Panc1 (cell line): ENCODE data around the gene RGS3. TPM values are rescaled to one million over a fixed set of nuclear protein-coding genes. Genes with fewer than 3 reads are reported as not detected.

Source experiments
- ATAC-seq: fragments of 200-7000 bp; cut with Tn5 transposase; 2 replicates; pipeline ENCODE4 v1.9.1; 2020; ENCODE audit warnings: mild to moderate bottlenecking, moderate library complexity
- BruUV-seq: library from RNA; stranded (reverse); fragments of 400-500 nt; replicated peaks from 2 replicates; lab custom pipeline; 2021; lab: Mats Ljungman, UMichigan
- CTCF ChIA-PET: fragments of 300-600 bp; sonication (Branson Sonifier 250); formaldehyde crosslinking; loops from one replicate; lab custom pipeline; 2022; ENCODE audit warnings: antibody characterized with exemption; lab: Charles Lee
- POLR2A ChIA-PET: fragments of 300-600 bp; sonication (Branson Sonifier 250); formaldehyde crosslinking; loops from one replicate; lab custom pipeline; 2022; ENCODE audit warnings: antibody characterized with exemption; lab: Charles Lee
- DNase-seq: peaks from one replicate; pipeline ENCODE4 v3.0.0-alpha.2; 2010; ENCODE audit warnings: low read depth, low spot score
- H3K27ac ChIP-seq: 2 replicates; pipeline ENCODE4 v1.5.1; 2011; ENCODE audit warnings: mild to moderate bottlenecking, low read length, inconsistent platforms
- H3K27me3 ChIP-seq: fragments of 200-500 bp; sonication (Bioruptor generic); 2 replicates; pipeline ENCODE4 v1.6.0; 2014; ENCODE audit warnings: low read length, inconsistent platforms; ENCODE audit not compliant: control insufficient read depth, insufficient read depth
- H3K36me3 ChIP-seq: fragments of 200-500 bp; sonication (Bioruptor generic); 2 replicates; pipeline ENCODE4 v1.5.1; 2014; ENCODE audit warnings: inconsistent platforms, mild to moderate bottlenecking, low read length, moderate library complexity; ENCODE audit not compliant: control insufficient read depth, insufficient read depth
- H3K4me1 ChIP-seq: 2 replicates; pipeline ENCODE4 v1.5.1; 2011; ENCODE audit warnings: inconsistent platforms, mild to moderate bottlenecking, low read length, moderate library complexity; ENCODE audit not compliant: control insufficient read depth, insufficient read depth
- H3K4me3 ChIP-seq, 2 experiments: 2 replicates each; pipeline ENCODE4 v1.5.1; 2011 to 2012; ENCODE audit warnings: low read depth in 2 of 2, low read length in 2 of 2, mild to moderate bottlenecking in 2 of 2, inconsistent platforms in 1 of 2, moderate library complexity in 1 of 2
- H3K9me3 ChIP-seq: fragments of 200-500 bp; sonication (Bioruptor generic); 2 replicates; pipeline ENCODE4 v1.5.1; 2014; ENCODE audit warnings: low read depth, mild to moderate bottlenecking, inconsistent platforms, low read length, moderate library complexity; ENCODE audit not compliant: control insufficient read depth, insufficient read depth
- CTCF ChIP-seq: fragments of 450-650 bp; IDR thresholded peaks from 2 replicates; pipeline ENCODE4 v1.5.1; 2017; ENCODE audit warnings: mild to moderate bottlenecking
- POLR2AphosphoS5 ChIP-seq: IDR thresholded peaks from 2 replicates; pipeline ENCODE4 v1.6.1; 2012; ENCODE audit warnings: mild to moderate bottlenecking, low read depth, low read length, moderate library complexity
- REST ChIP-seq, 2 experiments: IDR thresholded peaks; 2 replicates each; pipeline ENCODE4 v1.6.1; 2011 to 2012; ENCODE audit warnings: low read depth in 2 of 2, control low read depth in 1 of 2, low read length in 1 of 2, mild to moderate bottlenecking in 1 of 2, moderate library complexity in 1 of 2; ENCODE audit not compliant: insufficient read depth in 1 of 2
- SIN3A ChIP-seq: IDR thresholded peaks from 2 replicates; pipeline ENCODE4 v1.6.1; 2012; ENCODE audit warnings: low read depth, mild to moderate bottlenecking, low read length, moderate library complexity, borderline replicate concordance; ENCODE audit not compliant: insufficient read depth
- TCF7L2 ChIP-seq: IDR thresholded peaks from 2 replicates; pipeline ENCODE4 v1.6.1; 2011; ENCODE audit warnings: mild to moderate bottlenecking, low read depth, low read length, inconsistent platforms
- in situ Hi-C: cut with HindIII; loops from 2 replicates; pipeline ENCODE4 v1.10.0; 2016; ENCODE audit warnings: low sequenced_read_pairs, low pct_unique_long_range_greater_than_20kb
- intact Hi-C: fragments of 100-400 bp; cut with micrococcal nuclease; formaldehyde crosslinking; loops from one replicate; pipeline ENCODE4 v1.10.0; 2022; ENCODE audit not compliant: unreplicated experiment
- total RNA-seq: library from RNA; stranded (reverse); gene quantifications from one replicate; pipeline ENCODE4 v1.2.1, GENCODE V29; 2021; ENCODE audit not compliant: unreplicated experiment

Gene RGS3
- total RNA-seq, 1 experiment from 2014 or later = 15.1 TPM

- Histone ChIP-seq H3K36me3 (no peaks in the 10 kb centered on the region), H3K4me1 (peaks cover 16% of the 10 kb centered on the region), H3K9me3 (no peaks in the 10 kb centered on the region), H3K4me3 (0 out of 4 replicates have a peak overlapping the region, but pooled peaks of 1 of the 2 experiments have one; percentile 14), H3K27ac (no peak overlapping the region), H3K27me3 (no peaks in the 10 kb centered on the region)
- no peak for DNase-seq
- in situ Hi-C loops (no loop called here), intact Hi-C loops (no loop called here)
- ChIA-PET POLR2A (no interaction called here), CTCF (interaction anchor here (1.0 kb wide), 1 partner anchor 76 kb away, joined by 3 read pairs; no protein-coding TSS in a partner anchor)
- ATAC-seq = peak; percentile 74
- no TSS peak for BruUV-seq
- no peak for TF ChIP-seq SIN3A
- TF ChIP-seq TCF7L2 = no peak
- TF ChIP-seq POLR2AphosphoS5 = no peak
- TF ChIP-seq REST (IDR thresholded peaks at IDR 0.05; ENCODE audit: insufficient read depth in 1 of 2, low read depth in 2 of 2, low read length in 1 of 2) = no peak
- TF ChIP-seq CTCF = no peak
Measured at GRCh38 chr9:113581865-113582697, 118.6 kb downstream of the RGS3 start.

GRCh38 chr9:113582698-113583200 is 119.2 kb downstream of the RGS3 start:
- no TSS peak for BruUV-seq
- TF ChIP-seq CTCF (no peak), SIN3A (no peak), POLR2AphosphoS5 (no peak), TCF7L2 (no peak), REST (IDR thresholded peaks at IDR 0.05; ENCODE audit: insufficient read depth in 1 of 2, low read depth in 2 of 2, low read length in 1 of 2) (no peak)
- intact Hi-C loops = no loop called here
- ATAC-seq (no peak), DNase-seq (no peak)
- Histone ChIP-seq H3K4me3 (no peak overlapping the region), H3K4me1 (peaks cover 16% of the 10 kb centered on the region), H3K9me3 (no peaks in the 10 kb centered on the region), H3K27me3 (no peaks in the 10 kb centered on the region), H3K36me3 (no peaks in the 10 kb centered on the region), H3K27ac (no peak overlapping the region)
- in situ Hi-C loops = no loop called here
- ChIA-PET POLR2A (no interaction called here), CTCF (interaction anchor here (1.0 kb wide), 1 partner anchor 75 kb away, joined by 3 read pairs; no protein-coding TSS in a partner anchor)
